HG03354 (cell line): ENCODE measurements around the gene NEURL1B.
A peak's percentile ranks its signal among the peaks of the same experiment; 100 is the strongest.
"Not testable (repeated sequence)": the region's sequence is repeated elsewhere in the genome, so short reads cannot be mapped to it uniquely, and the experiment has no call there.

Source experiments
- ATAC-seq: cut with Tn5 transposase; IDR thresholded peaks from one replicate; pipeline ENCODE4 v1.9.1; 2021; ENCODE audit warnings: mild to moderate bottlenecking; ENCODE audit not compliant: unreplicated experiment, poor library complexity, severe bottlenecking

NEURL1B gene

GRCh38 chr5:172670005-172670402, 28.9 kb downstream of the NEURL1B start:
- no peak for ATAC-seq

DNA sequence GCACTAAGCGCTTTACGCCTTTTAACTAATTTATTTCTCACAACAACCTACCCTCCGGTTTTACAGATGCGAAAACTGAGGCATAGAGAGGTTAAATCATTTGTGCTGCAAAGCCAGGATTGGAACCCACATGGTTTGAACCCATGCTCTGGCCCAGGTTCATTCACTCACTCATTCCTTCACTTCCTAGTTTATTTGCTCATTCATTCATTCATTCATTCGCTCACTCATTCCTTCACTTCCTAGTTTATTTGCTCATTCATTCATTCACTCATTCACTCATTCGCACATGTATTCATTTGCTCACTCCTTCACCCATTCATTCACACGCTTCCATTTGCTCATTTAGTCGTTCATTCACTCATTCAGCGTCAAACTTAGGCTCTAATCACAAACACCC, 29.4 kb downstream of the NEURL1B start:
- no peak for ATAC-seq

DNA sequence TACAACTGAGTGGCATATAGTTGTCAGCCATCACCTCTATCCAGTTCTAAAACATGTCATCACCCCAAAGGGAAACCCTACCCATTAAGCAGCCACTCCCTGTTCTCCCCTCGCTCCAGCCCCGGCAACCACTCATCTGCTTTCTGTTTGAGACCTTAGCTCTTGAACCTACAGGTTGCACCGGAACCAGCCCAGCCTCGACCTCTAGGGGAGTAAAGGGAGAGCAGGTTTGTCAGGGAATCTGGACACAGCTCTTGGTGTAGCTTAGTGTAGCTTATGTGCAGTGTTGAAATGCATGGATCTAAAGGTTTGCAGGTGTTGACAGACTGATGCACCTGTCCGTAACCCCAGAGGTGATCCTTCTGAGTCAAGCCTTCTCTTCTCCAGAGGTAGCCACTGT, 30.0 kb downstream of the NEURL1B start:
- ATAC-seq = no peak

GRCh38 chr5:172672681-172673080, 31.6 kb downstream of the NEURL1B start:
- ATAC-seq = no peak

- no peak for ATAC-seq
These were observed 33.1 kb downstream of the NEURL1B start for GRCh38 chr5:172674155-172674554.

- ATAC-seq = no peak
These were observed 35.9 kb downstream of the NEURL1B start for GRCh38 chr5:172676914-172677475.

GRCh38 chr5:172678362-172678874, 37.4 kb downstream of the NEURL1B start:
- not testable (repeated sequence) for ATAC-seq

GRCh38 chr5:172678902-172679301, 37.8 kb downstream of the NEURL1B start:
- no peak for ATAC-seq

DNA sequence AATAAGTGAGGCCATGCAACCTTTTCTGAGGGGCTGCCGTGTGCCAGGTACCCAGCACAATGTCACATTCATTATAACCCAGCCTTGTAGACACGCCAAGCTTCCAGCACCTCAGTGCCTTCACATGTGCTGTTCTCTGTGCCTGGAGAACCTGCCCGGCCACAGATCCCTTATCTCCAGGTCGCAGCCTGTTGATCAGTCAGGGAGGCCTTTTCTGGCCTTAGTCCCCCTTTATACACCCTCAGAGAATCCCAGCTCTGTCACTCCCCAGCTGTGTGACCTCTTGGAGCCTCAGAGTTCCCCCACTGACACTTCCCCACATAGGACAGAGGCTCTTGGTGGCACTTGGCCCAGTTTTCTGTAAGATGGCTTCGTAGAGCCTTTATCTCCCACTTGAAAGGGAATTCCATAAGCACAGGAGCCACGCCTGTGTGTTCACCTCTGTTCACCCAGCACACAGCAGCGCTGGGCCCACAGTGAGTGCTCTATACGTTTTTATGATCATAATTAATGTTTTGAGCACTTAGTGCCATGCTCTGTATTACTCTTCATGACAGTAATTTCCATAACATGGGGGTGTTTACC, 38.7 kb downstream of the NEURL1B start:
- ATAC-seq = no peak

DNA sequence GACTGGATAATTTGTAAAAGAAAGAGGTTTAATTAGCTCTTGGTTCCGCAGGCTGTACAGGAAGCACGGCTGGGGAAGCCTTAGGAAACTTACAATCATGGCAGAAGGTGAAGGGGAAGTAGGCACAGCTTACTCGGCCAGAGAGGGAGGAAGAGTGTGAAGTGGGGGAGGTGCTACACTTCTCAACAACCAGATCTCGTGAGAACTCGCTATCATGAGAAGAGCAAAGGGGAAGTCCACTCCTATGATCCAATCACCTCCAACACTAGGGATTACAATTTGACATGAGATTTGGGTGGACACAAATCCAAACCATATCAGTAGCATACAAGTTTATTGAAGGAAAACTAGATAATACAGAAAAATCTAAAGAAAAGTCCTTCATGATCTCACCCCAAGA, 39.9 kb downstream of the NEURL1B start:
- no peak for ATAC-seq

DNA sequence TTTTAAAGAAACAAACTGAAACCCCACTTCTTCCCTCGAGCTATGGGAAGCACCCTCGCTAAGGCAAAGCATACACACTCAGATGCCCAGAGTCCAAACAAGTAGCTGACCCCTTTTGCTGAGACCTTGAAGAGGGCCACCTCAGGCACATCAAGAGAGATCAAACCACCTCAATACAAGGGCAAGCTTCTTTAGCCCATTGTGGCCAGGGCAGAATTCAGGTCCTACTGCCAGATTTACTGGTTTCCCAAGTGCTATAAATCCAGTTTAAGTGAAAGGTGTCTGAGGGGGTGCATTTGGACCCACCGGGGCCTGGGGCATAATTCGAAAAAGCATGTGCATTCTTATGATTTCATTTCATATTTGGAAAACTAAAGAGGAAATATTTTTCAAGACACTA, 40.4 kb downstream of the NEURL1B start:
- no peak for ATAC-seq

DNA sequence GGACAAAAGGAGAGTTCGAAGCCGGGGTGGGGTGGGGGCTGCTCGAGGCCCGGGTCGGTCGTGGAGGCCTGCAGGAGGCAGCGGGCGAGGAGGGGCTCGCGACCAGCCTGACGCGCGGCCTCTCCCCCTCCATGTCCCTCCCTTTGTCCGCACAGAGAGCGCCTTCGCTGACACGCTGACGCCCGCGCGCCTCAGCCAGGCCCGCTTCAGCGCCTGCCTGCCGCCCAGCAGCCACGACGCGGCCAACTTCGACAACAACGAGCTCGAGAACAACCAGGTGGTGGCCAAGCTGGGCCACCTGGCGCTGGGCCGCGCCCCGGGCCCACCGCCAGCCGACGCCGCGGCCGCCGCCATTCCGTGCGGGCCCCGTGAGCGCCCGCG, 42.2 kb downstream of the NEURL1B start:
- ATAC-seq = no peak

- no peak for ATAC-seq
These were observed 42.8 kb downstream of the NEURL1B start for GRCh38 chr5:172683645-172684471.

DNA sequence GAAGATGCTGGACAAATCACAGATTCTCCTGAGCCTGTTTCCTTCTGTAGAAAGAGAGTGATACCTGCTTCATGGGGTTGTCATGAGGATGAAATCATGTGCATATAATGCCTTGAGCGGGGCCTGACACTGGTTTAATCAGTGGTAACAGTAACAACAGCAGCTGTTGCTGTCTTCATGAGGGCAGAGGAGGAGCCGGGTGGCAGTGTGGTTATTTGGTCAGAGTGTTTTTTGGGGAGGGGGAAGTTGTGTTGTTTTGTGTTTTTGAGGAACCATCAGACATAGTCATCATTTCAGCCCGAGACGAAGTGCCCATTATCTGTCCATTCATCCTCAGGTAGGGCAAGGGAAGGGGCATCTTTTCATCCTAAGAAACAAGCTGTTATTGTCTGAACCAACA, 44.0 kb downstream of the NEURL1B start:
- ATAC-seq = no peak

GRCh38 chr5:172686111-172686510, 45.0 kb downstream of the NEURL1B start:
- ATAC-seq = no peak

DNA sequence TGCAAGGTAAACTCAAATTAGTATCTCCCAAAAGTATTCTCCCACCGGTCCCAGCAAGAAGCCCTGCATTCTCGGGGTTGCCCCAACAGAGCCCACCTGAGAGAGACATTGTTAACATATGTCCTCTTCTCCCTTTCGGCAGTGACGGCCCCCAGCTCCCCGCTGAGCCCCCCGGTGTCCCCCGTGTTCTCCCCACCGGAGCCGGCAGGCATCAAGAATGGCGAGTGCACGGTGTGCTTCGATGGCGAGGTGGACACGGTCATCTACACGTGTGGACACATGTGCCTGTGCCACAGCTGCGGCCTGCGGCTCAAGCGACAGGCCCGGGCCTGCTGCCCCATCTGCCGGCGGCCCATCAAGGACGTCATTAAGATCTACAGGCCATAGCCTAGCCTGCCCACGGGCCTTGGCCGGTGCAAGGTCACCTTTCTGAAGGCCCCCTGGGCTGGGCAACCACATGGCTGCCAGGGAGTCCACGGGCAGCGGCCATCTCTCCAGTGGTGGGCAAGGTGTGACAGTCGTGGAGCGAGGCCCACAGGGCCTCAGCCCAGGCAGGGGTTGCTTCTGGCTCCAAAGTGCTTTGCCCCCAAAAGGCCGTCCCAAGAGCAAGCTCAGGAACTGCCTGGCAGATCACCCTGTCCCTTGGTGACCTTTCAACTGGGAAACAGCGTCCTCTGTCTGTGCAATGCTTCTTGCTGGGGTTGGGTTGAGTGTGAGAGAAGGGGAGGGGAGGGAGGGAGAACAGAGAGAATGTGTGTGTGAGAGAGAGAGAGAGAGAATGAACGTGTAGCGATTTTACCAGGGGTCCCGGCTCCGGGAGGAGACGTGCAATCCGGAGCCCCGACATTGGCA, 45.7 kb downstream of the NEURL1B start:
- ATAC-seq = no peak

DNA sequence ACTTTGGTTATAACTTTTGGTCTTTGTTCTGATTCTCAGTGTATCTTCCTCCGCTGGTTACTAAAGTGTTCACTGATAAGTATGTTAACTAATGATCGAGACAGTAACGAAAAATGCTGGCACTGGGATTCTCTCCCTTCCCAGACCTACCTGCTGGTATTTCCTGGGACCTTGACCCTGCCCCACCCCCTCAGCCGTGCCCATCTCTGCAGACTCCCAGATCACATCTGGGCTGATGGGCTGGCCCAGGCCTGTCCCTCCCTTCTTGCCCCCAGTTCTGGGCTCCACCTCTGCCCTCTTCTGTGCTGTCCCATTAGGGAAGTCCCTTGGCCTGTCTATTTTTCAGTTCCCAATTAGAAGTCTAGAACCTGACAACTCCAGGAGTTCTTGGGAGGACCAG, 46.9 kb downstream of the NEURL1B start:
- ATAC-seq = no peak

DNA sequence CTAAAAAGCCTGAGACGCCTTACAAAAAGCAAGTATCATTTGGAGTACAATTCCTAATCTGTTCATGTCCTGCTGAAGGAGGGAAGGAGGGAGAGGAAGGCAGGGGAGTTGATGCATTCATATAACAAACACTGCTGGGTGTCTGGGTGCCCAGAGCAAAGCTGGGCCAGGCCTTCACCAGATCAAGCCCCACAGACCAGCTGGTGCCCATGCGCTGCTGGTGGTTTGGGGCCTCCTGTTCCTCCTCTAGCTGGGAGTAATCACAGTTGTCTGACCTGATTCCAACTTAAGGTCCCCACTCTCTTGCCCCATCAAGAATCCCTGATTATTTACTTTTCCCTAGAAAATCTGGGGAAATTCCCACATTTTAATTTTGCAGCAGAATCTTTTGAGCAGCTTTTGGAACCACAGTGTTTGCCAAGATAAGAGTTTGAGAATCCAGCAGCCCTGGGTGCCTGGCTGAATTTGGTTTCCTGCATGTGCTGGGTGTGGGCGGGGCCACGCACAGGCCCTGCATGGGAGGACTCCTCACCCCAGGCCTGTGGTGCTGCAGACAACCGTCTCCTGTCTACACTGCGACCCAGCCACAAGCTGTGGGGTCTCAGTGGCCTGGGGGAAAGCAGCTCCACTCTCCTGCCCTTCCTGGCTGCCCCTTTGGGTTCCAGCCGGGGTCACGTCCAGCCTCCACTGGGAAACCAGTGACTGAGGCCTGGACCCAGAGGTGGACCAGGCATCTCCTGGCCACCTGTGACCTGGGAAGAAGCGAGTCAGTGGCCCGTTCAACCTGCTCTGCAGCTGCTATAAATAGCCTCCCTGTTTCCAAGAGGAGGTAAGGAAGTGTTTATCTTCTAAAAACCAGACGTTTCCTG, 47.5 kb downstream of the NEURL1B start:
- ATAC-seq = peak; percentile 54

GRCh38 chr5:172689218-172689572, 48.1 kb downstream of the NEURL1B start:
- no peak for ATAC-seq
